ENCODE measurements around the gene SH3GL2. TPM values are rescaled to one million over a fixed set of nuclear protein-coding genes. Genes with fewer than 3 reads are reported as not detected.

SH3GL2 gene
- total RNA-seq, 1 experiment from 2014 or later = 0.37 TPM

DNA sequence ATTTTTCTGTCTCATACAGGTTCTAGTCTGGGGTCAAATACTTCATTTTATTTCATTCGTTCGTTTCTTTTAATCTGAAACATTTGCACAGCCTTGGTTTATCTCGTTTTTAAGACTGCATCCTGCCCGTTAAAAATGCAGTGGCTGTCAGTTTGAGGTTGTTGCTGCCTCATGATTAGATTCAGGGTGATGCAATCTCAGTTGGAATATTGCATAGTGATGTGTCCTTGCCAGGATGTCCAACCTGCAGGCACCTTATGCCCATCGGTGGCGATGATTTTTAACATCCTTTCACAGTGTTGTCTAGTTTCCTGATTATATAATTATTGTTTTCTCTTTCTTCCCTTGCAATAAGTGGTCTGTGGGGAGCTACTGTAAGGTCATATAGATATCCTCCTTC lies 45.1 kb downstream of the SH3GL2 start:
- Histone ChIP-seq H3K27me3 (replicated peaks) (no peaks in the 10 kb centered on the region), H3K9me3 (replicated peaks) (no peaks in the 10 kb centered on the region), H3K27ac (no peak overlapping the region), H3K4me3 (no peak overlapping the region), H3K4me1 (replicated peaks) (peaks cover 14% of the 10 kb centered on the region), H3K36me3 (no peaks in the 10 kb centered on the region)
- DNase-seq (ENCODE audit: low read depth in 1 of 2, low spot score in 2 of 2) = no peak

DNA sequence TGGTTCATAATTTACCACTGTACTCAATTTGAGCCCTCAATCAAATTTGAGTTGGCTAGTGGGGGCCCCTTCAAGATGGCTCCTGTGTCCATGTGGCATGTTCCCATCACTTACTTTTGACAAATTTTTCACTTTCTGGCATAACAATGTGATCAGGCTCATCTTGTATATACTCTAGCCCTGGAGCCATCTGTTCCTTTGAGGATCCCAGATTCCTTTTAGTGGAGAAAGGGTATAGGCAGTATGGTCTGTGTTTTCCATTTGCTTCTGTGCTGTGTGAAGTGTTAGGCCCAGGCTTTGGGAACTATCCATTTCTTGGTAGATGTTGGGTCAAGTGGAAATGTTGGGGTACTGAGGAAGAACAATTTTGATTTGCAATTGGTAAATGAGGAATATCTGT lies 45.7 kb downstream of the SH3GL2 start:
- H3K4me1 ChIP-seq (replicated peaks) = peaks cover 14% of the 10 kb centered on the region
- no peaks in the 10 kb centered on the region for H3K27me3 ChIP-seq (replicated peaks)
- H3K4me3 ChIP-seq = no peak overlapping the region
- no peak overlapping the region for H3K27ac ChIP-seq
- no peaks in the 10 kb centered on the region for H3K9me3 ChIP-seq (replicated peaks)
- no peaks in the 10 kb centered on the region for H3K36me3 ChIP-seq
- no peak for DNase-seq (ENCODE audit: low read depth in 1 of 2, low spot score in 2 of 2)

DNA sequence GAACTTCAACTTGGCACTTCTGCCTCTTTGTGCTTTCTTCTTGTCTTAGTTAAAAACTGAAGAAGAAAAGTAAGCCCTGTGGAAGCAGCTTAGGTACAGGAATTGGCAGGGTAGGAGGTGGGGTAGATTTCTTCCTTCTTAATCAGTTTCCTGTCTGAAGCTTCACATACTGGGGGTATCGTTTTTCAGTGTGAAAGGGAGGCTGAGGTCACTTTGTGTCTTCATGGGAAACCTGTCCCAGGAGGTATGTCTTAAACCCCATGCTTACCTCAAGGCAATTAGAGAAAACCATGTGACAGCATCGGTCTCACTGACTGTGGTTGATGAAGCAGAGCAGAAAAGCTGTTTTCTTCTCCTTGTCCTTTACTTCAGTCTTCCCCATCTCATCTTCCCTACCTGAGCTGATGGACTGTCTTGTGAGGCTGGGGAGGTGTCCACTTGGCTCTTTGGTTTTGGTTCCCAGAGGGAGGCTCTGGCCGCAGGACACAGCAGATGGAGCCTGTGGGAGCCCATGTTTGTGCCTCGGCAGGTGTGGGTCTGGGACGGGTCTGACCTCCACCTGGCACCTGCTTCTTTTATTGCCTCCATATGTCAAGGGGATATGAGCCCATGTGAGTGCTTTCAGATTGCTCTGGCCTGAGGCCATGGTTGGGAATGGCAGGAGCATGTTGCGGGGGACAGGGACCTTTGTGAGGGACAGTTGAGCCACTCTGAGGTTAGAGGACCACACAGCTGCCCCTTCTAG lies 47.0 kb downstream of the SH3GL2 start:
- H3K4me3 ChIP-seq = no peak overlapping the region
- no peak for DNase-seq (ENCODE audit: low read depth in 1 of 2, low spot score in 2 of 2)
- peaks cover 14% of the 10 kb centered on the region for H3K4me1 ChIP-seq (replicated peaks)
- H3K27ac ChIP-seq = no peak overlapping the region
- no peaks in the 10 kb centered on the region for H3K36me3 ChIP-seq
- H3K27me3 ChIP-seq (replicated peaks) = no peaks in the 10 kb centered on the region
- no peaks in the 10 kb centered on the region for H3K9me3 ChIP-seq (replicated peaks)

DNA sequence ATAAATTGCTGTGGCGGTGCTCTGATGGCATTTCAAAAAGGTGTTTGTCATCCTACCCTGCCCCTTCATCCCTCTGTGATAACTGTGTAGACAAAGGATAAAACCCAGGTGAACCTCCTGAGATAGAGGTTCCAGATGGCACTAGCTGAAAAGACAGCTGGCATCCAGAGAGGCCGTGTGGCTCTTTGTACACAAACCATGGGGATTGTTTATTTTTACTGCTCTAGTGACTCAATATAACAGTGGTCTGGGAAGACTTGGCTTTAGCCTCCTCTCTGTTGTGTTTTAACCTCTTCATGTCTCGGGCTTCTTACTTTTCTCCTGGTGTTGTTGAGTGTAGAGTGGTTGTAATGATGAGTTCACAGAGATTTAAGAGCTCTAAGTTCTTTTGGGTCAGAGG lies 48.8 kb downstream of the SH3GL2 start:
- Histone ChIP-seq H3K4me3 (no peak overlapping the region), H3K4me1 (replicated peaks) (peaks cover 14% of the 10 kb centered on the region), H3K9me3 (replicated peaks) (no peaks in the 10 kb centered on the region), H3K27me3 (replicated peaks) (no peaks in the 10 kb centered on the region), H3K27ac (no peak overlapping the region), H3K36me3 (no peaks in the 10 kb centered on the region)
- DNase-seq (ENCODE audit: low read depth in 1 of 2, low spot score in 2 of 2) = peak in 1 of 2 experiments; percentile 42

DNA sequence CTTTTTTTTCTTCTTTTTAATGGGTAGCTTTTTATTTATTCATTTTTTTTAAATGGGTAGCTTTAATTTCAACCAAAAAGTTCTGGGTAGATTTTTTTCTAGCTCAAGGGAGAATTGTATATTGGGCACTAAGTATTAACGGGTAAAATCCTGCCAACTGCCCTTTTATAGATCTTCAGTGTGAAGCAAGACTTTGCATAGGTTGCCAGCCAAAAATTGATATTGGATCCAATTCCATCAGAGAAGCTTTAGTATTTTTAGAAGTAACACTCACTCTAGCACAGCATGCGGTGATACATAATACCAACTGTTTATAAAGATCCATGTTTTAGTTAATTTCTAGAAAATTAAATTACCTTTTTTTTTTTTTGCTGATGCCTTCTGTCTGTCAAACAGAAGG lies 49.8 kb downstream of the SH3GL2 start:
- Histone ChIP-seq H3K27me3 (replicated peaks) (no peaks in the 10 kb centered on the region), H3K36me3 (no peaks in the 10 kb centered on the region), H3K4me3 (no peak overlapping the region), H3K27ac (no peak overlapping the region), H3K9me3 (replicated peaks) (no peaks in the 10 kb centered on the region), H3K4me1 (replicated peaks) (peaks cover 14% of the 10 kb centered on the region)
- no peak for DNase-seq (ENCODE audit: low read depth in 1 of 2, low spot score in 2 of 2)

DNA sequence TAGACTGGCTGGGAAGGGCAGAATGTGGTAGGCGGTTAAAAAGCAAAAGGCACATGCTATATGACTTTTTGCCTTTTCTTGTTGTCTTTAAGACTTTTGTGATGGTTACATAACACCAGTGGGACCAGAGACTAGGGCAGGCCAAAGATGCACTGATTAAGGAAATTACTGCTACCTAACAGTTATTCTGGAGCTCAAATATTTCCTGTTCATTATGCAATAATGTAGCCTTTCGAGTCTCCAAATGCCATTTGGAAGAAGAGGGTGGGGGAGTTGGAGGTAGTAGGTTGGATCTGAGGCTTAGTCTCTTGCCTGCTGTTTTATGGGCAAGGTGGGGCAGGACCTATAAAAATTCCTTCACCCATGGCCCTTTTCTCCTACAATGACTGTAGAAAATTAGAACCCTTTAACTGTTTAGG lies 51.7 kb downstream of the SH3GL2 start:
- Histone ChIP-seq H3K9me3 (replicated peaks) (no peaks in the 10 kb centered on the region), H3K36me3 (no peaks in the 10 kb centered on the region), H3K27me3 (replicated peaks) (no peaks in the 10 kb centered on the region), H3K4me3 (no peak overlapping the region), H3K27ac (no peak overlapping the region), H3K4me1 (replicated peaks) (peaks cover 14% of the 10 kb centered on the region)
- no peak for DNase-seq (ENCODE audit: low read depth in 1 of 2, low spot score in 2 of 2)

DNA sequence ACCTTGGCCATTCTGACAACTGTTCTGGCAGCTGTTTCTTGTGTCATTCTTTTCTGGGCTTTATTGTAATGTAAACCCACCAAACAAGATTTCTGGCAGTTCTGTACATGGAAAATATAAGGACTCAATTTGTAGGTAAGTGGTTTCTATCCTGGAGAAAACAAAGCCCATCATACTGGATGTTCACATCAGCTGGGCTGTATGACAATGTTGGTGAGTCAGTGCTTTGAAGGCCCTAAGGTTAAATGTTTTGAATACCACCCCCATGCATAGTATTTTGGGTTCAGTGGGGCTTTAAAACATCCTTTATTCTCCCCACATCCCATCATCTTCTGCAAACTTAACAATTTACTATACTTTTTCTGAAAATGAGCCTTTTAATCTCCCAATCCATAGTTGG lies 52.5 kb downstream of the SH3GL2 start:
- peaks cover 14% of the 10 kb centered on the region for H3K4me1 ChIP-seq (replicated peaks)
- no peaks in the 10 kb centered on the region for H3K36me3 ChIP-seq
- no peaks in the 10 kb centered on the region for H3K27me3 ChIP-seq (replicated peaks)
- no peak overlapping the region for H3K4me3 ChIP-seq
- no peaks in the 10 kb centered on the region for H3K9me3 ChIP-seq (replicated peaks)
- DNase-seq (ENCODE audit: low read depth in 1 of 2, low spot score in 2 of 2) = no peak
- H3K27ac ChIP-seq = no peak overlapping the region

DNA sequence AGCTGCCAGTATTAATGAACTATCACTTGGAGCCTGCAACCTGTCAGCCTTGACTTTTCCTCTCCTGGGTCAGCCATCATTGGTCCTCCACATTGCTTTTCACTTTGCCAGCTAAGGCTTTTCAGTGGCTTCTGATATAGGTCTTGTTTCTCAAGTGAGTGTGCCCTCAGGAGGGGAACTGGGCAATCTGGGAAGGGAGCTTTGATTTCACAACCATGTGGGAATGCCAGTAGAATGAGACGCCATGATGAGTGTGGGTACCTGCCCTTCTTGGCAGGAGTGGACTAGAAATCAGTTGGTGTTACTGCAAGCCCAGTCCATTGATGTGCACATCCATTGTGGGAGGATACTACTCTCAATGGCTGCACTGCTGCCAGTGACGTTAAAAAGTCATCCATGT lies 54.1 kb downstream of the SH3GL2 start:
- H3K9me3 ChIP-seq (replicated peaks) = no peaks in the 10 kb centered on the region
- no peaks in the 10 kb centered on the region for H3K36me3 ChIP-seq
- H3K4me3 ChIP-seq = no peak overlapping the region
- peaks cover 3% of the 10 kb centered on the region for H3K4me1 ChIP-seq (replicated peaks)
- H3K27ac ChIP-seq = no peak overlapping the region
- no peak for DNase-seq (ENCODE audit: low read depth in 1 of 2, low spot score in 2 of 2)
- no peaks in the 10 kb centered on the region for H3K27me3 ChIP-seq (replicated peaks)

DNA sequence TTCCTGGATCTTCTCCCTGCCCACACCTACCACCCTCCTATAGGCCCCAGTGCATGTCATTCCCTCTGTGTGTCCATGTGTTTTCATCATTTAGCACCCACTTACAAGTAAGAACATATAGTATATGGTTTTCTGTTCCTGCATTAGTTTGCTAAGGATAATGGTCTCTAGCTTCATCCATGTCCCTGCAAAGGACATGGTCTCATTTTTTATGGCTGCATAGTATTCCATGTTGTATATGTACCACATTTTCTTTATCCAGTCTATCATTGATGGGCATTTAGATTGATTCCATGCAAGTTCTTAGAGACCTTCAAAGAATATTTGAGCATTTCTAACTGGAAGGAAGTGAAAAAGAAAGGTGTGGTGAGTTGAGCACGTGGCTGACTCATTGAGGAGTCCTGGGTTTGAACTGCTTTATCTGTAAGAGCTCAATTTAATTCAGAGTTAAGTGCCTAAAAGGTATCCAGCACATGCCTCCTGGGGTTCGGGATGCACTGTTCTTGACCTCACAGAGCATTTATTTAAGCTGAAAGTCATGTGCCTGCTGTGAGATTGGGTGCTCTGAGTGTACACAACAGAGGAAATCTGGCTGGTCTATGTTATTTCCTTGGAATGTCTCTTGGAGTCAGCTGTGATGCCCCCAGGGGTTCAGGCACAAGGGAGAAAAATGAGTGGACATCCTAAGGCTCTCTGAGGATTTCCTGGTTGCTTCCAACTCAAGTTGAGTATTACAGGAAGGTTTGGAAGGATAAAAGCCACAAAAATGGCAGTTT lies 56.4 kb downstream of the SH3GL2 start:
- no peak for DNase-seq (ENCODE audit: low read depth in 1 of 2, low spot score in 2 of 2)
- Histone ChIP-seq H3K9me3 (replicated peaks) (no peaks in the 10 kb centered on the region), H3K27ac (no peak overlapping the region)

DNA sequence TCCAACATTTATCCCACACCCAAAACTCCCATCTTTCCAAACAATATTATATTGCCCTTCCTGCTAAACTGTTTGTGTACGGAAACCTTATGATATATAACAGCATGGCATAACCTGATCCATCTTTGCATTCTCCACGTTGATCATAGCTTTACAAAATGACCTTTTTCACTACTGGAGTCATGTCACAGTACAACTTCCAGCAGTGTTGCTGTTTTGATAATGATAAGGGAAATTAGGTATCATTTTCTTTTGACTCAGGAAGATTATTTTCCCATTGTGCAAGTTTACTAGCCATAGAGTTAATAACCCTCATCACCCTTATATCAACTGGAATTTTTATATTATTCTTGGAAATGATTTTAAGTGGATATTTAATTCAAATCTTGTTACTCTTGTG lies 57.5 kb downstream of the SH3GL2 start:
- H3K4me1 ChIP-seq (replicated peaks) = no peaks in the 10 kb centered on the region
- DNase-seq (ENCODE audit: low read depth in 1 of 2, low spot score in 2 of 2) = no peak
- H3K4me3 ChIP-seq = no peak overlapping the region
- no peaks in the 10 kb centered on the region for H3K27me3 ChIP-seq (replicated peaks)
- H3K9me3 ChIP-seq (replicated peaks) = no peaks in the 10 kb centered on the region
- H3K27ac ChIP-seq = no peak overlapping the region
- H3K36me3 ChIP-seq = no peaks in the 10 kb centered on the region

More for the DNA sequence above, 56.4 kb downstream of the SH3GL2 start:
- no peaks in the 10 kb centered on the region for H3K4me1 ChIP-seq (replicated peaks)
- no peaks in the 10 kb centered on the region for H3K36me3 ChIP-seq
- H3K4me3 ChIP-seq = no peak overlapping the region
- H3K27me3 ChIP-seq (replicated peaks) = no peaks in the 10 kb centered on the region

DNA sequence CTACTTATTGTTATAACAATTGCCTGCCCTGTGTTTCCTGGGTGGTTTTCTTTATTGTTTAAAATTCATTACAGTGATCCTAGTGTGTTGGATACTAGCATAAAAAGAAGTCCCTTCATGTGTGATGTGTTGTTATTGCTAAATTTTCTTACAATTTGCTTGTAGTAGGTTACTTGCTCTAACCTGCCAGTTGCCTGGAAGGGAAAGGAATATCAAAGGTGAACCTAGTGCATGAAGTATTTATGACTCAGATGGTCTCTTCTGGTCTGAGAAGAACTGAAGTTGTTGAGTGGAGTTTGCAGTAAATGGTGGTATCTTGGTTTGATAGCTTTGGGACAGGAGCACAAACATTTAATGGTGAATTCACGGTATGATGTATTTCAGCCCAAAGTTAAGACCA lies 58.0 kb downstream of the SH3GL2 start:
- Histone ChIP-seq H3K27me3 (replicated peaks) (no peaks in the 10 kb centered on the region), H3K4me3 (no peak overlapping the region), H3K36me3 (no peaks in the 10 kb centered on the region), H3K27ac (no peak overlapping the region), H3K4me1 (replicated peaks) (no peaks in the 10 kb centered on the region), H3K9me3 (replicated peaks) (no peaks in the 10 kb centered on the region)
- DNase-seq (ENCODE audit: low read depth in 1 of 2, low spot score in 2 of 2) = no peak

DNA sequence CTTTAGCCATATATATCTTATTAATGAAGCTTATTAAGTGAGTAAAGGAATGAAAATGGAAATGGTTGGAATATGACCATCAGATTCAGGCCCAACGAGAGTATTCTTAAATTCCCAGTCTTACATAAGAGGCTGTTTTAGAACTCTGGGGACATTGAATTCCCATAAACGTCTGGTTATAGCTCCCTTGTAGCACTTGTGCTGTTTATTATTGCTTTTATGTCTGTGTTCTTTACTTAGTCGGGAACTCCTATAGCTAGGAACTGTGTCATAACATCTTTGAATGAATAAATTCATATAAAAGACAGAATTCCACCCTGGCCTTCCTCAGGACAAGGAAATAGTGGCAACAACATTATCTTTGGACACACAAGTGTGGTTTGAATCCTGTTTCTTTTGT lies 58.4 kb downstream of the SH3GL2 start:
- Histone ChIP-seq H3K36me3 (no peaks in the 10 kb centered on the region), H3K27me3 (replicated peaks) (no peaks in the 10 kb centered on the region), H3K4me1 (replicated peaks) (no peaks in the 10 kb centered on the region), H3K27ac (no peak overlapping the region), H3K4me3 (no peak overlapping the region), H3K9me3 (replicated peaks) (no peaks in the 10 kb centered on the region)
- DNase-seq (ENCODE audit: low read depth in 1 of 2, low spot score in 2 of 2) = no peak

DNA sequence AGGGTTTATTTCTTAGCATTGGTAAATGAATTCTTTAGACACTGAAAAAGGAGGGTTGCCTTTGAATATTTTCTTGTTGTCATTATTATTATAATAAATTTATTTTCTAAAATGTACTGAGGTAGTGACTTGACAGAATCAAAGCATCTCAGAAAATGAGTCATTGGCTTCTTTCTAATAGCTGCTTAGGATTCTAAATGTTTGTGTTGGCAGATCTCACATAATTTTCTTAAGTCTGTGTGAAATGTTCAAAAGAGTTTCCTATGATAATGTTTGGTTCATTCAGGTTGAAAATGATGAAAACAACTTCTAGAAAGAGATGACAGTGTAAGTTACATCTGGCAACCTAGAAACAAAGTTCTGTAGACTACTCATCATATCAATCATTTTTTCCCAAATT lies 69.7 kb downstream of the SH3GL2 start:
- Histone ChIP-seq H3K4me3 (no peak overlapping the region), H3K9me3 (replicated peaks) (no peaks in the 10 kb centered on the region), H3K4me1 (replicated peaks) (no peaks in the 10 kb centered on the region), H3K27me3 (replicated peaks) (no peaks in the 10 kb centered on the region), H3K36me3 (no peaks in the 10 kb centered on the region), H3K27ac (no peak overlapping the region)
- DNase-seq (ENCODE audit: low read depth in 1 of 2, low spot score in 2 of 2) = no peak

DNA sequence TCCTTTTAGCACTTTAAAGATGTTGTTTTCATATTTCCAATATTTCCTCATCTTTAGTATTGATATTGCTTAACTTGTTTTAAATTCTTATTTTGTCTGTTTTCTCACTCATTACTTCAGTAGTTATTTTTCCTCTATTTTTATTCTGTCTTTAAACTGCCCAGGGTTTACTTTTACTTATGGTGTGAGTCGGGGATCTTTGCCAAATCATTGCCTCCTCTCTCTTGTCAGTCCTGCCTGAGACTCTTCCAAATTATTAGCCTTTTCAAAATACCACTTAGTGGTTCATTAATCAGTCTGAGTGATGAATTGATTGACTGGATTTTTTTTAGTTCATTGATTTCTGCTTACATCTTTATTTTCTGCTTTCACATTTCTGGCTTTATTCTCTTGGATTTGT lies 72.9 kb downstream of the SH3GL2 start:
- Histone ChIP-seq H3K4me3 (no peak overlapping the region), H3K4me1 (replicated peaks) (no peaks in the 10 kb centered on the region), H3K27ac (no peak overlapping the region), H3K27me3 (replicated peaks) (no peaks in the 10 kb centered on the region), H3K9me3 (replicated peaks) (no peaks in the 10 kb centered on the region), H3K36me3 (no peaks in the 10 kb centered on the region)
- no peak for DNase-seq (ENCODE audit: low read depth in 1 of 2, low spot score in 2 of 2)
